Activated B cell treated with CpG ODN at 0.5 μM for 24 hours (primary cell): ENCODE results near the gene OGG1. TPM values are rescaled to one million over a fixed set of nuclear protein-coding genes. Genes with fewer than 3 reads are reported as not detected.

Experiments used
- ATAC-seq: fragments of 200-7000 bp; cut with Tn5 transposase; one replicate; pipeline ENCODE4 v1.10.0; 2021; ENCODE audit warnings: low read depth, mild to moderate bottlenecking, moderate library complexity
- CTCF ChIA-PET: fragments of 350-600 bp; sonication (Branson Sonifier 250); formaldehyde crosslinking; loops from one replicate; lab custom pipeline; 2021; ENCODE audit warnings: antibody characterized with exemption; lab: Charles Lee
- POLR2A ChIA-PET: fragments of 350-600 bp; sonication (Branson Sonifier 250); formaldehyde crosslinking; loops from one replicate; lab custom pipeline; 2021; ENCODE audit warnings: antibody characterized with exemption; lab: Charles Lee
- DNase-seq: peaks from one replicate; pipeline ENCODE4 v3.0.0; 2022
- H3K27ac Mint-ChIP-seq: one replicate; pipeline ENCODE4 v1.8.0; 2020; ENCODE audit warnings: mixed read lengths
- H3K27me3 Mint-ChIP-seq: one replicate; pipeline ENCODE4 v1.8.0; 2021; ENCODE audit warnings: mixed read lengths
- H3K36me3 Mint-ChIP-seq: one replicate; pipeline ENCODE4 v1.8.0; 2021; ENCODE audit warnings: low read depth, mixed read lengths
- H3K4me1 Mint-ChIP-seq: one replicate; pipeline ENCODE4 v1.8.0; 2021; ENCODE audit warnings: mixed read lengths
- H3K4me3 Mint-ChIP-seq: one replicate; pipeline ENCODE4 v1.8.0; 2020; ENCODE audit warnings: mild to moderate bottlenecking, mixed read lengths
- H3K9me3 Mint-ChIP-seq: one replicate; pipeline ENCODE4 v1.8.0; 2020; ENCODE audit warnings: mixed read lengths
- CTCF ChIP-seq: fragments of 200-600 bp; IDR thresholded peaks from one replicate; pipeline ENCODE4 v1.8.0; 2022; ENCODE audit warnings: antibody characterized with exemption, mild to moderate bottlenecking
- intact Hi-C: fragments of 100-400 bp; cut with micrococcal nuclease; formaldehyde crosslinking; loops from one replicate; pipeline ENCODE4 v1.15.1; 2024
- total RNA-seq: library from RNA; stranded (reverse); gene quantifications from 2 replicates; pipeline ENCODE4 v1.2.3, GENCODE V29; 2022

The OGG1 gene
- total RNA-seq, 1 donor from 2014 or later = 60.7 TPM

GRCh38 chr3:9765865-9766264 is 16.1 kb downstream of the OGG1 start:
- no peaks in the 10 kb centered on the region for H3K36me3 Mint-ChIP-seq
- no peak for DNase-seq
- POLR2A ChIA-PET = no interaction called here
- TF ChIP-seq CTCF = no peak
- CTCF ChIA-PET = no interaction called here
- H3K27ac Mint-ChIP-seq = no peak overlapping the region
- intact Hi-C loops = loop anchor here (2.0 kb wide), 1 partner anchor 15 kb away; no protein-coding TSS in a partner anchor
- H3K27me3 Mint-ChIP-seq = peaks cover 6% of the 10 kb centered on the region
- peaks cover 19% of the 10 kb centered on the region for H3K4me1 Mint-ChIP-seq
- H3K9me3 Mint-ChIP-seq = no peaks in the 10 kb centered on the region
- no peak overlapping the region for H3K4me3 Mint-ChIP-seq
- ATAC-seq = no peak

- TF ChIP-seq CTCF = no peak
- ATAC-seq (no peak), DNase-seq (no peak)
- H3K9me3 Mint-ChIP-seq = no peaks in the 10 kb centered on the region
- H3K27me3 Mint-ChIP-seq = peaks cover 6% of the 10 kb centered on the region
- H3K36me3 Mint-ChIP-seq = no peaks in the 10 kb centered on the region
- CTCF ChIA-PET = no interaction called here
- H3K4me3 Mint-ChIP-seq = no peak overlapping the region
- POLR2A ChIA-PET = interaction anchor here (0.6 kb wide), 1 partner anchor 134 kb away, joined by 9 read pairs; no protein-coding TSS in a partner anchor
- H3K27ac Mint-ChIP-seq = no peak overlapping the region
- peaks cover 20% of the 10 kb centered on the region for H3K4me1 Mint-ChIP-seq
- intact Hi-C loops = loop anchor here (2.0 kb wide), 1 partner anchor 13 kb away; no protein-coding TSS in a partner anchor
These were observed 17.7 kb downstream of the OGG1 start for GRCh38 chr3:9767418-9767817.

GRCh38 chr3:9768141-9768775 is 18.5 kb downstream of the OGG1 start:
- ATAC-seq (no peak), DNase-seq (no peak)
- no peak overlapping the region for H3K27ac Mint-ChIP-seq
- peaks cover 20% of the 10 kb centered on the region for H3K4me1 Mint-ChIP-seq
- ChIA-PET POLR2A (interaction anchor here (1.2 to 1.3 kb wide), 2 partner anchors 27 to 40 kb away, joined by 3 read pairs; no protein-coding TSS in a partner anchor), CTCF (interaction anchor here (1.6 kb wide), 1 partner anchor 14 kb away, joined by 3 read pairs; no protein-coding TSS in a partner anchor)
- intact Hi-C loops = loop anchor here (2.0 kb wide), 1 partner anchor 17 kb away; no protein-coding TSS in a partner anchor
- H3K4me3 Mint-ChIP-seq = no peak overlapping the region
- no peaks in the 10 kb centered on the region for H3K9me3 Mint-ChIP-seq
- H3K27me3 Mint-ChIP-seq = peaks cover 6% of the 10 kb centered on the region
- H3K36me3 Mint-ChIP-seq = no peaks in the 10 kb centered on the region
- no peak for TF ChIP-seq CTCF

GRCh38 chr3:9769012-9769411 is 19.3 kb downstream of the OGG1 start:
- intact Hi-C loops = loop anchor here (2.0 kb wide), 1 partner anchor 18 kb away; no protein-coding TSS in a partner anchor
- Mint-ChIP-seq H3K27me3 (peaks cover 6% of the 10 kb centered on the region), H3K4me3 (peak overlapping the region; percentile 48), H3K9me3 (no peaks in the 10 kb centered on the region), H3K36me3 (no peaks in the 10 kb centered on the region), H3K4me1 (peaks cover 20% of the 10 kb centered on the region), H3K27ac (no peak overlapping the region)
- ATAC-seq = no peak
- TF ChIP-seq CTCF = no peak
- POLR2A ChIA-PET = interaction anchor here (1.2 to 3.4 kb wide), 3 partner anchors 12 to 39 kb away, joined by 3 to 16 read pairs (median 3); no protein-coding TSS in a partner anchor
- no peak for DNase-seq
- CTCF ChIA-PET = interaction anchor here (1.6 kb wide), 1 partner anchor 15 kb away, joined by 3 read pairs; no protein-coding TSS in a partner anchor
